Right atrium auricular region (tissue), 2 donors: ENCODE data around the gene AIFM2. TPM values are rescaled to one million over a fixed set of nuclear protein-coding genes. Genes with fewer than 3 reads are reported as not detected.

Experiments used
- DNase-seq: peaks from one replicate; pipeline ENCODE4 v3.0.0-alpha.2; 2019; ENCODE audit warnings: low spot score
- H3K27ac ChIP-seq, 2 donors: fragments of 200-600 bp; sonication (generic); 1 replicate in 1 of 2; 2 replicates in 1 of 2; pipeline ENCODE4 v1.5.1; 2016 to 2019
- H3K27me3 ChIP-seq, 2 donors: fragments of 200-600 bp; sonication (generic); one replicate each; pipeline versions ENCODE4 v1.5.1 to v1.6.0; 2017 to 2019
- H3K36me3 ChIP-seq: fragments of 200-600 bp; sonication (generic); one replicate; pipeline ENCODE4 v1.5.1; 2016
- H3K4me1 ChIP-seq, 2 donors: fragments of 200-600 bp; sonication (generic); one replicate each; pipeline versions ENCODE4 v1.5.1 to v1.6.0; 2017 to 2019
- H3K4me3 ChIP-seq, 2 donors: fragments of 200-600 bp; sonication (generic); 1 replicate in 1 of 2; 2 replicates in 1 of 2; pipeline ENCODE4 v1.5.1; 2017 to 2019; ENCODE audit warnings: mild to moderate bottlenecking in 1 of 2, moderate library complexity in 1 of 2
- H3K9me3 ChIP-seq, 2 donors: fragments of 200-600 bp; sonication (generic); one replicate each; pipeline ENCODE4 v1.5.1; 2019
- CTCF ChIP-seq, 2 donors: fragments of 200-600 bp; sonication (generic); IDR thresholded peaks; one replicate each; pipeline ENCODE4 v1.5.1; 2019; ENCODE audit warnings: antibody characterized with exemption in 2 of 2
- total RNA-seq, 2 donors: library from RNA; depleted of rRNA; stranded (reverse); fragments of >200 nt; gene quantifications; one replicate each; pipeline ENCODE4 v1.1.0, GENCODE V29; 2016

Gene AIFM2
- total RNA-seq, 2 donors from 2014 or later, result 6.2 to 12.0 TPM

- Histone ChIP-seq H3K4me3 (peak overlapping the region; percentile 59 to 73), H3K36me3 (peaks cover 9% of the 10 kb centered on the region), H3K9me3 (no peaks in the 10 kb centered on the region), H3K27ac (no peak overlapping the region), H3K27me3 (no peaks in the 10 kb centered on the region), H3K4me1 (peaks cover 0 to 22% of the 10 kb centered on the region in 2 donors)
- DNase-seq, result no peak
- no peak for TF ChIP-seq CTCF (IDR thresholded peaks at IDR 0.05)
These were observed 11.9 kb upstream of the AIFM2 start for GRCh38 chr10:70144372-70145110.

- Histone ChIP-seq H3K27me3 (no peaks in the 10 kb centered on the region), H3K36me3 (peaks cover 4% of the 10 kb centered on the region), H3K4me1 (peaks cover 0 to 20% of the 10 kb centered on the region in 2 donors), H3K4me3 (no peak overlapping the region), H3K9me3 (no peaks in the 10 kb centered on the region), H3K27ac (no peak overlapping the region)
- TF ChIP-seq CTCF (IDR thresholded peaks at IDR 0.05), result no peak
- DNase-seq, result no peak
These were observed 9.9 kb upstream of the AIFM2 start for GRCh38 chr10:70142555-70142954.

GRCh38 chr10:70140297-70140696 lies 7.7 kb upstream of the AIFM2 start:
- no peak for TF ChIP-seq CTCF (IDR thresholded peaks at IDR 0.05)
- H3K27me3 ChIP-seq, result no peaks in the 10 kb centered on the region
- no peak overlapping the region for H3K27ac ChIP-seq
- H3K4me1 ChIP-seq, result peaks cover 0 to 10% of the 10 kb centered on the region in 2 donors
- no peaks in the 10 kb centered on the region for H3K9me3 ChIP-seq
- H3K36me3 ChIP-seq, result peaks cover 4% of the 10 kb centered on the region
- DNase-seq, result no peak
- no peak overlapping the region for H3K4me3 ChIP-seq

GRCh38 chr10:70139997-70140250 lies 7.3 kb upstream of the AIFM2 start:
- H3K27me3 ChIP-seq, result no peaks in the 10 kb centered on the region
- no peak for DNase-seq
- no peaks in the 10 kb centered on the region for H3K9me3 ChIP-seq
- H3K4me1 ChIP-seq, result peaks cover 0 to 6% of the 10 kb centered on the region in 2 donors
- TF ChIP-seq CTCF (IDR thresholded peaks at IDR 0.05), result no peak
- no peak overlapping the region for H3K4me3 ChIP-seq
- no peak overlapping the region for H3K27ac ChIP-seq
- H3K36me3 ChIP-seq, result peaks cover 4% of the 10 kb centered on the region

GRCh38 chr10:70139151-70139996 lies 6.7 kb upstream of the AIFM2 start:
- no peak for TF ChIP-seq CTCF (IDR thresholded peaks at IDR 0.05)
- Histone ChIP-seq H3K27me3 (no peaks in the 10 kb centered on the region), H3K27ac (no peak overlapping the region), H3K4me1 (peaks cover 0 to under 1% of the 10 kb centered on the region in 2 donors), H3K36me3 (peaks cover 4% of the 10 kb centered on the region), H3K9me3 (no peaks in the 10 kb centered on the region), H3K4me3 (no peak overlapping the region)
- no peak for DNase-seq
